K562 (cell line): ENCODE data around the gene MAGIX. TPM values are rescaled to one million over a fixed set of nuclear protein-coding genes. Genes with fewer than 3 reads are reported as not detected.

Experiments used
- FOXK2 ChIP-seq, 2 experiments: fragments of 450-650 bp; IDR thresholded peaks in 1 of 2; conservative IDR thresholded peaks in 1 of 2; 2 replicates each; pipeline ENCODE4 v1.6.1; 2016; ENCODE audit warnings: low read depth in 2 of 2, mild to moderate bottlenecking in 1 of 2
- HMG20A ChIP-seq: fragments of 450-650 bp; formaldehyde crosslinking; conservative IDR thresholded peaks from 2 replicates; pipeline ENCODE4 v1.4.0; 2020; ENCODE audit warnings: mild to moderate bottlenecking, mixed read lengths
- HNRNPK ChIP-seq: fragments of 200-400 bp; formaldehyde crosslinking; IDR thresholded peaks from one replicate; pipeline ENCODE4 v1.6.1; 2018; ENCODE audit warnings: mild to moderate bottlenecking, low read depth, low read length; ENCODE audit not compliant: poor library complexity, severe bottlenecking
- HNRNPUL1 ChIP-seq: fragments of 200-400 bp; formaldehyde crosslinking; IDR thresholded peaks from 2 replicates; pipeline ENCODE4 v1.6.1; 2017; ENCODE audit warnings: low read length
- KDM4B ChIP-seq, 2 experiments: fragments of 450-650 bp in 1 of 2; sonication (generic) in 1 of 2; IDR thresholded peaks; 2 replicates each; pipeline ENCODE4 v1.6.1; 2016 to 2017; ENCODE audit warnings: borderline replicate concordance in 2 of 2, antibody characterized with exemption in 1 of 2, low read depth in 1 of 2, mild to moderate bottlenecking in 1 of 2
- MTA3 ChIP-seq: fragments of 450-650 bp; formaldehyde crosslinking; IDR thresholded peaks from 2 replicates; pipeline ENCODE4 v1.6.1; 2017; ENCODE audit warnings: mild to moderate bottlenecking, borderline replicate concordance
- PKNOX1 ChIP-seq: fragments of 450-650 bp; IDR thresholded peaks from 2 replicates; pipeline ENCODE4 v1.6.1; 2016
- RAD21 ChIP-seq, 2 experiments: fragments of 250-450 bp in 1 of 2; fragments of 450-650 bp in 1 of 2; sonication (Bioruptor Pico) in 1 of 2; formaldehyde crosslinking in 1 of 2; IDR thresholded peaks in 1 of 2; conservative IDR thresholded peaks in 1 of 2; 2 replicates each; pipeline versions ENCODE4 v1.4.0 to v1.8.0; 2020 to 2022; ENCODE audit warnings: mild to moderate bottlenecking in 2 of 2, moderate library complexity in 1 of 2
- SETDB1 ChIP-seq: IDR thresholded peaks from one replicate; pipeline ENCODE4 v1.6.1; 2012; ENCODE audit warnings: low read length, control low read depth, inconsistent platforms
- TGIF2 ChIP-seq: sonication (generic); formaldehyde crosslinking; IDR thresholded peaks from 2 replicates; pipeline ENCODE4 v1.8.1; 2022; ENCODE audit warnings: mild to moderate bottlenecking, missing genetic modification reagents, moderate library complexity
- THRA ChIP-seq: fragments of 450-650 bp; IDR thresholded peaks from 2 replicates; pipeline ENCODE4 v1.6.1; 2017; ENCODE audit warnings: mild to moderate bottlenecking, moderate library complexity
- ZNF263 ChIP-seq: sonication (generic); formaldehyde crosslinking; IDR thresholded peaks from 2 replicates; pipeline ENCODE4 v1.8.0; 2022; ENCODE audit warnings: mild to moderate bottlenecking, missing genetic modification reagents, borderline replicate concordance
- ZNF431 ChIP-seq: sonication (generic); formaldehyde crosslinking; IDR thresholded peaks from 2 replicates; pipeline ENCODE4 v1.8.0; 2022; ENCODE audit warnings: mild to moderate bottlenecking, missing genetic modification reagents
- ZNF507 ChIP-seq: conservative IDR thresholded peaks from 2 replicates; pipeline ENCODE4 v1.6.1; 2017; ENCODE audit warnings: missing genetic modification characterization, missing compliant biosample characterization
- ZNF717 ChIP-seq: fragments of 250-450 bp; sonication (Bioruptor Pico); IDR thresholded peaks from 2 replicates; pipeline ENCODE4 v1.5.0; 2021
- ZNF764 ChIP-seq: fragments of 250-450 bp; sonication (Bioruptor Pico); IDR thresholded peaks from 2 replicates; pipeline ENCODE4 v1.4.0; 2020; ENCODE audit warnings: low read depth, mild to moderate bottlenecking, moderate library complexity
- polyA plus RNA-seq, 8 experiments: library from polyadenylated mRNA; depleted of rRNA in 4 of 8; stranded (reverse) in 5 of 8; unstranded in 3 of 8; fragments of >200 nt; fragmentation: Nextera tagmentation in 2 of 8; fragmentation: Illumina TruSeq in 1 of 8; extraction: Ambion mirVana in 2 of 8; extraction: Trizol in 1 of 8; gene quantifications; 2 replicates each; pipeline versions ENCODE4 v1.2.1 to v1.2.3, GENCODE V29; 2011 to 2014; ENCODE audit warnings: inconsistent platforms in 1 of 8, missing spikeins in 1 of 8
- total RNA-seq, 7 experiments: library from RNA; depleted of rRNA in 6 of 7; stranded (reverse); fragments of >200 nt in 6 of 7; fragmentation: Illumina TruSeq in 2 of 7; extraction: Trizol in 2 of 7; gene quantifications; 2 replicates each; pipeline versions ENCODE4 v1.2.1 to v1.2.3, GENCODE V29; 2011 to 2021; ENCODE audit warnings: low replicate concordance in 1 of 7
- TF ChIP-seq, protein P1 (sequence below): sonication (generic); formaldehyde crosslinking; IDR thresholded peaks from 2 replicates; pipeline ENCODE4 v1.8.0; 2022; ENCODE audit warnings: mild to moderate bottlenecking, missing genetic modification reagents
- TF ChIP-seq, protein P2 (sequence below): sonication (generic); formaldehyde crosslinking; IDR thresholded peaks from 2 replicates; pipeline ENCODE4 v1.4.0; 2020; ENCODE audit warnings: mild to moderate bottlenecking, missing genetic modification reagents
- TF ChIP-seq, protein P3 (sequence below), 3 experiments: fragments of 200-800 bp in 1 of 3; sonication (Bioruptor generic) in 1 of 3; sonication (generic) in 1 of 3; formaldehyde crosslinking in 1 of 3; IDR thresholded peaks; 2 replicates each; pipeline versions ENCODE4 v1.6.1 to v1.8.0; 2016 to 2022; ENCODE audit warnings: mild to moderate bottlenecking in 2 of 3, missing compliant biosample characterization in 2 of 3, missing genetic modification characterization in 2 of 3, missing genetic modification reagents in 1 of 3

The MAGIX gene
- total and polyA plus RNA-seq, 9 of the 15 experiments (the other 6 are each of a cell fraction or from before 2014, with no cell fraction given), result 0.08 to 3.5 (median 0.47) TPM

GRCh38 chrX:49186125-49187027, 23.8 kb downstream of the MAGIX start, which contains the start of gene PRICKLE3 (continued):
- TF ChIP-seq ZNF764 (CRISPR knock-in tag) (no peak), ZNF263 (CRISPR knock-in tag) (no peak), ZNF507 (tag) (no peak), THRA (no peak), PKNOX1 (no peak), ZNF717 (CRISPR knock-in tag) (no peak), TGIF2 (0 out of 2 replicates have a peak, but pooled peaks have one; percentile 38), SETDB1 (no peak), HNRNPUL1 (no peak), FOXK2 (conservative IDR thresholded peaks at IDR 0.05 in 1 of 2, IDR thresholded peaks at IDR 0.05 in 1 of 2; ENCODE audit: low read depth in 2 of 2) (peak; percentile 15 to 48; a peak in 1 of 4 replicates), ZNF431 (CRISPR knock-in tag) (no peak), MTA3 (peak; percentile 90), RAD21 (CRISPR knock-in tag; conservative IDR thresholded peaks at IDR 0.05 in 1 of 2, IDR thresholded peaks at IDR 0.05 in 1 of 2) (peak; percentile 30 to 47; a peak in 3 of 4 replicates), HNRNPK (no peak), HMG20A (no peak), KDM4B (IDR thresholded peaks at IDR 0.05; ENCODE audit: borderline replicate concordance in 2 of 2, low read depth in 1 of 2) (no peak)
- TF ChIP-seq, protein P1, sequence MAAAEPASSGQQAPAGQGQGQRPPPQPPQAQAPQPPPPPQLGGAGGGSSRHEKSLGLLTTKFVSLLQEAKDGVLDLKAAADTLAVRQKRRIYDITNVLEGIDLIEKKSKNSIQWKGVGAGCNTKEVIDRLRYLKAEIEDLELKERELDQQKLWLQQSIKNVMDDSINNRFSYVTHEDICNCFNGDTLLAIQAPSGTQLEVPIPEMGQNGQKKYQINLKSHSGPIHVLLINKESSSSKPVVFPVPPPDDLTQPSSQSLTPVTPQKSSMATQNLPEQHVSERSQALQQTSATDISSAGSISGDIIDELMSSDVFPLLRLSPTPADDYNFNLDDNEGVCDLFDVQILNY (CRISPR knock-in tag), result no peak
- TF ChIP-seq, protein P2, sequence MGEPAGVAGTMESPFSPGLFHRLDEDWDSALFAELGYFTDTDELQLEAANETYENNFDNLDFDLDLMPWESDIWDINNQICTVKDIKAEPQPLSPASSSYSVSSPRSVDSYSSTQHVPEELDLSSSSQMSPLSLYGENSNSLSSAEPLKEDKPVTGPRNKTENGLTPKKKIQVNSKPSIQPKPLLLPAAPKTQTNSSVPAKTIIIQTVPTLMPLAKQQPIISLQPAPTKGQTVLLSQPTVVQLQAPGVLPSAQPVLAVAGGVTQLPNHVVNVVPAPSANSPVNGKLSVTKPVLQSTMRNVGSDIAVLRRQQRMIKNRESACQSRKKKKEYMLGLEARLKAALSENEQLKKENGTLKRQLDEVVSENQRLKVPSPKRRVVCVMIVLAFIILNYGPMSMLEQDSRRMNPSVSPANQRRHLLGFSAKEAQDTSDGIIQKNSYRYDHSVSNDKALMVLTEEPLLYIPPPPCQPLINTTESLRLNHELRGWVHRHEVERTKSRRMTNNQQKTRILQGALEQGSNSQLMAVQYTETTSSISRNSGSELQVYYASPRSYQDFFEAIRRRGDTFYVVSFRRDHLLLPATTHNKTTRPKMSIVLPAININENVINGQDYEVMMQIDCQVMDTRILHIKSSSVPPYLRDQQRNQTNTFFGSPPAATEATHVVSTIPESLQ, result no peak
- TF ChIP-seq, protein P3, sequence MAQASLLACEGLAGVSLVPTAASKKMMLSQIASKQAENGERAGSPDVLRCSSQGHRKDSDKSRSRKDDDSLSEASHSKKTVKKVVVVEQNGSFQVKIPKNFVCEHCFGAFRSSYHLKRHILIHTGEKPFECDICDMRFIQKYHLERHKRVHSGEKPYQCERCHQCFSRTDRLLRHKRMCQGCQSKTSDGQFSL (CRISPR knock-in tag; IDR thresholded peaks at IDR 0.05), result no peak
- TF ChIP-seq, protein P3 (tag; IDR thresholded peaks at IDR 0.05), result no peak
